Measurements from ENCODE around the gene POTEM.
"Not testable (repeated sequence)": the region's sequence is repeated elsewhere in the genome, so short reads cannot be mapped to it uniquely, and the experiment has no call there.

POTEM gene

GRCh38 chr14:18967134-18967533 is at the start of gene POTEM:
POTEM (plus strand) TSS chr14:18967434; CDS start chr14:18967486, 52 bp downstream.
- DNase-seq (ENCODE audit: low read depth in 2 of 2) = not testable (repeated sequence)

- DNase-seq (ENCODE audit: low read depth in 2 of 2) = not testable (repeated sequence)
Measured at GRCh38 chr14:18918345-18918744, 48.9 kb upstream of the POTEM start.

GRCh38 chr14:18920052-18920451 is 47.2 kb upstream of the POTEM start:
- not testable (repeated sequence) for DNase-seq (ENCODE audit: low read depth in 2 of 2)

GRCh38 chr14:18921055-18921701 is 46.1 kb upstream of the POTEM start:
- DNase-seq (ENCODE audit: low read depth in 2 of 2) = not testable (repeated sequence)

- not testable (repeated sequence) for DNase-seq (ENCODE audit: low read depth in 2 of 2)
Measured at GRCh38 chr14:18936848-18937247, 30.4 kb upstream of the POTEM start.

GRCh38 chr14:18938733-18939132 is 28.5 kb upstream of the POTEM start:
- not testable (repeated sequence) for DNase-seq (ENCODE audit: low read depth in 2 of 2)

- DNase-seq (ENCODE audit: low read depth in 2 of 2) = not testable (repeated sequence)
Measured at GRCh38 chr14:18949939-18950338, 17.3 kb upstream of the POTEM start.

GRCh38 chr14:18953085-18953484 is 14.1 kb upstream of the POTEM start:
- DNase-seq (ENCODE audit: low read depth in 2 of 2) = not testable (repeated sequence)

- not testable (repeated sequence) for DNase-seq (ENCODE audit: low read depth in 2 of 2)
Measured at GRCh38 chr14:18955816-18956215, 11.4 kb upstream of the POTEM start.

- DNase-seq (ENCODE audit: low read depth in 2 of 2) = not testable (repeated sequence)
Measured at GRCh38 chr14:18961576-18961975, 5.7 kb upstream of the POTEM start.

- not testable (repeated sequence) for DNase-seq (ENCODE audit: low read depth in 2 of 2)
Measured at GRCh38 chr14:18962143-18962542, 5.1 kb upstream of the POTEM start.

- DNase-seq (ENCODE audit: low read depth in 2 of 2) = not testable (repeated sequence)
Measured at GRCh38 chr14:18963276-18963675, 4.0 kb upstream of the POTEM start.

- not testable (repeated sequence) for DNase-seq (ENCODE audit: low read depth in 2 of 2)
Measured at GRCh38 chr14:18964878-18965277, 2.4 kb upstream of the POTEM start.

- not testable (repeated sequence) for DNase-seq (ENCODE audit: low read depth in 2 of 2)
Measured at GRCh38 chr14:19002566-19002965, 35.3 kb downstream of the POTEM start.

- not testable (repeated sequence) for DNase-seq (ENCODE audit: low read depth in 2 of 2)
Measured at GRCh38 chr14:19006490-19006889, 39.3 kb downstream of the POTEM start.

- not testable (repeated sequence) for DNase-seq (ENCODE audit: low read depth in 2 of 2)
Measured at GRCh38 chr14:19007678-19008077, 40.4 kb downstream of the POTEM start.

GRCh38 chr14:19011029-19011428 is 43.8 kb downstream of the POTEM start:
- not testable (repeated sequence) for DNase-seq (ENCODE audit: low read depth in 2 of 2)

- not testable (repeated sequence) for DNase-seq (ENCODE audit: low read depth in 2 of 2)
Measured at GRCh38 chr14:19011703-19012102, 44.5 kb downstream of the POTEM start.

GRCh38 chr14:19015185-19015584 is 48.0 kb downstream of the POTEM start:
- DNase-seq (ENCODE audit: low read depth in 2 of 2) = not testable (repeated sequence)

GRCh38 chr14:19025080-19025589 is 57.9 kb downstream of the POTEM start:
- not testable (repeated sequence) for DNase-seq (ENCODE audit: low read depth in 2 of 2)

- DNase-seq (ENCODE audit: low read depth in 2 of 2) = not testable (repeated sequence)
Measured at GRCh38 chr14:19026649-19027351, 59.6 kb downstream of the POTEM start.

GRCh38 chr14:19027895-19028294 is 60.7 kb downstream of the POTEM start:
- DNase-seq (ENCODE audit: low read depth in 2 of 2) = not testable (repeated sequence)

All from stimulated activated CD4-positive, alpha-beta T cell treated with anti-CD3 and anti-CD28 coated beads, Interleukin-4, amount 100 ng/mL, for 48 hours (primary cell).